ACC112 (cell line): Measurements from ENCODE around the gene MTG2.

Experiments
- H2AFZ ChIP-seq: fragments of 200-600 bp; sonication (generic); one replicate; pipeline ENCODE4 v1.6.0; 2017; ENCODE audit warnings: antibody characterized with exemption, low read length; ENCODE audit not compliant: unreplicated experiment
- H3K27ac ChIP-seq: fragments of 200-600 bp; sonication (generic); 2 replicates; pipeline ENCODE4 v1.5.1; 2014; ENCODE audit warnings: low read depth, mild to moderate bottlenecking, antibody characterized with exemption, low read length, moderate library complexity
- H3K27me3 ChIP-seq: fragments of 200-600 bp; sonication (generic); 2 replicates; pipeline ENCODE4 v1.6.1; 2014; ENCODE audit warnings: mild to moderate bottlenecking, antibody characterized with exemption, low read length, moderate library complexity, mixed read lengths; ENCODE audit not compliant: insufficient read depth
- H3K36me3 ChIP-seq: fragments of 200-600 bp; sonication (generic); 2 replicates; pipeline ENCODE4 v1.6.1; 2016; ENCODE audit warnings: mild to moderate bottlenecking, antibody characterized with exemption, low read length, moderate library complexity, mixed read lengths; ENCODE audit not compliant: insufficient read depth
- H3K4me1 ChIP-seq: fragments of 200-600 bp; sonication (generic); one replicate; pipeline ENCODE4 v1.6.1; 2016; ENCODE audit warnings: low read length, mixed read lengths; ENCODE audit not compliant: insufficient read depth, unreplicated experiment, control insufficient read depth
- H3K4me3 ChIP-seq: fragments of 200-600 bp; sonication (generic); 2 replicates; pipeline ENCODE4 v1.5.1; 2014; ENCODE audit warnings: mild to moderate bottlenecking, low read depth, low read length
- H3K79me2 ChIP-seq: fragments of 200-600 bp; sonication (generic); one replicate; pipeline ENCODE4 v1.6.0; 2016; ENCODE audit warnings: low read length; ENCODE audit not compliant: control insufficient read depth, unreplicated experiment, insufficient read depth

The MTG2 gene

DNA sequence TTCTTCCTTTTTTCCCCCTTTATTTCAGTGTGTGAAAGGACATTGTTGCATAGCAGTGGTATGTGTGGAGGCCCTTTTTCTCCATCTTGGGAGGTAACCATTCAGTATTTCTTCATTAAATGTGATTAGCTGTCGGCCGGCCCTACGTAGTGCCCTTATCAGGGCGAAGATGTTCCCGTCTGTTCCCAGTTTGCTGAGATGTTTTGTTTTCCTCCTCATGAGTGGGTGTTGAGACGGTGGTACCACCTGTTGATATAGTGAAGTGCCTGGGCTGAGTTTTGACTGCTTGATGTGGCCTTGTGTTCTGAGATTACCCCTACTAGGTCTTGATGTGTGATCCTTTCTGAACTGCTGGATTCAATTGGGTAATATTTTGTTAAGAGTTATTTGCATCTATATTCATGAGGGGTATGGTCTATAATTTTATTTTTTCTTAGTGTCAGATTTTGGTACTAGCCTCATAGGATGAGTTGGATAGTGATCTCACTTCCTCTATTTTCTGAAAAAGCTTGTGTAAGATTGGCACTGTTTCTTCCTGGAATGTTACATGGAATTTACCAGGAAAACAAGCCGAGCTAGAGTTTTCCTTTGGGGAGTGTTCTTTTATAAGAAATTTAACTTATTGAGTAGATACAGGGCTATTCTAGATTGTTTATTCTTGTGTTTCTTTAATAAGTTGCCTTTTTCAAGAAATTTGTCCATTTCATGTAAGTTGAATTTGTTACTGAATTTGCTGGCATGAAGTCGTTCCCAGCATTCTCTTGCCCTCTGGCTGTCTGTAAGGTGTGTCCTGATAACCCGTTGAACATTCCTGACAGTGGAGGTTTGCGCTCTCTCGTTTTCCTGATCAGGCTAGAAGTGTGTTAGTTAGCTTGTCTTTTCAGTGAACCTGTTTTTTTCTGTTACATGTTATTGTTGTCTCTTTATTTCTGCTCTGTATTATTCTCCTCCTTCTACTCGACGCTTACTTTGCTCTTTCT is 4.3 kb downstream of the MTG2 start:
- H3K27ac ChIP-seq, result peak overlapping the region; percentile 11
- H3K27me3 ChIP-seq, result no peaks in the 10 kb centered on the region
- no peaks in the 10 kb centered on the region for H3K36me3 ChIP-seq
- H2AFZ ChIP-seq, result no peak overlapping the region
- H3K4me3 ChIP-seq, result no peak overlapping the region
- H3K79me2 ChIP-seq, result peaks cover 76% of the 10 kb centered on the region
- H3K4me1 ChIP-seq, result peaks cover 10% of the 10 kb centered on the region

- Histone ChIP-seq H3K27me3 (no peaks in the 10 kb centered on the region), H3K27ac (no peak overlapping the region), H3K4me3 (no peak overlapping the region), H3K79me2 (peaks cover 56% of the 10 kb centered on the region), H2AFZ (no peak overlapping the region), H3K36me3 (no peaks in the 10 kb centered on the region; the same call in 1 of the 2 replicates), H3K4me1 (peaks cover 10% of the 10 kb centered on the region)
Measured at GRCh38 chr20:62190639-62191411, 8.0 kb downstream of the MTG2 start.

GRCh38 chr20:62191781-62192559 is 9.1 kb downstream of the MTG2 start:
- H3K79me2 ChIP-seq, result peaks cover 46% of the 10 kb centered on the region
- H3K27ac ChIP-seq, result no peak overlapping the region
- H3K36me3 ChIP-seq, result no peaks in the 10 kb centered on the region; the same call in 1 of the 2 replicates
- no peak overlapping the region for H3K4me3 ChIP-seq
- H3K27me3 ChIP-seq, result no peaks in the 10 kb centered on the region
- no peak overlapping the region for H2AFZ ChIP-seq
- peaks cover 7% of the 10 kb centered on the region for H3K4me1 ChIP-seq

DNA sequence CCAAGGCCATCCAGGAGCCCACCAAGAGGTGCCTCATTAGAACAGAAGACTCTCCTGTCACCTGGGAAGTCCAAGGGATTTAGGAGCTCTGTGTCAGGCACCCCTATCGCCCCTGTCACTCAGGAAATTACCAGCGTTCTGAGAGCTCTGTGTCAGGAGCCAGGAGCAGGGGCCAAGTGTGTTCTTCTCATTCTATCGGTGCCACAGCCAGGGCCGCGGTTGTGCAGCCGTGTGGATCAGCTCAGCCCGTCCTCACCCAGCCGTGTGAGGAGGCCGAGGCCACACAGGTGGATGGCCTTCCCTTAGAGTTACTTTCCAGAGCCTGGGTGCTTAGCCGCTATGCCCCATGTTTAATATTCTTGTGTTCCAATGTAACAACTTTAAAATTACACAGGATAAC is 9.8 kb downstream of the MTG2 start:
- peaks cover 40% of the 10 kb centered on the region for H3K79me2 ChIP-seq
- no peaks in the 10 kb centered on the region; the same call in 1 of the 2 replicates for H3K36me3 ChIP-seq
- H3K27ac ChIP-seq, result no peak overlapping the region
- peaks cover under 1% of the 10 kb centered on the region for H3K4me1 ChIP-seq
- H3K27me3 ChIP-seq, result no peaks in the 10 kb centered on the region
- no peak overlapping the region for H2AFZ ChIP-seq
- H3K4me3 ChIP-seq, result no peak overlapping the region

- Histone ChIP-seq H3K27ac (no peak overlapping the region), H3K4me3 (no peak overlapping the region), H3K79me2 (peaks cover 34% of the 10 kb centered on the region), H3K27me3 (no peaks in the 10 kb centered on the region), H2AFZ (no peak overlapping the region), H3K36me3 (peaks cover 5% of the 10 kb centered on the region; the same call in 1 of the 2 replicates), H3K4me1 (no peaks in the 10 kb centered on the region)
Measured at GRCh38 chr20:62193079-62194025, 10.5 kb downstream of the MTG2 start.

DNA sequence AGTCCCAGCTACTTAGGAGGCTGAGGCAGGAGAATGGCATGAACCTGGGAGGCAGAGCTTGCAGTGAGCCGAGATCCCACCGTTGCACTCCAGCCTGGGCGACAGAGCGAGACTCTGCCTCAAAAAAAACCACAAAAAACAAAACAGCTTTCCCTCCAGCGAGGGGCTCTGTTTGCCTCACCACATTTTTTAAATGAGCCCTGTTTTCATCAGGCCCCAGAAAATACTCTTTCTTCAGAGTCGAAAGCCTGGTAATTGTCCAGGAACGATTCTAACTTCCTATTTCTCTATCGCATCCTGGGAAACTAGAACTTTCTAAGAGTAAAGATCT is 12.2 kb downstream of the MTG2 start:
- Histone ChIP-seq H3K4me3 (no peak overlapping the region), H3K27ac (no peak overlapping the region), H3K36me3 (peaks cover 9% of the 10 kb centered on the region; the same call in 1 of the 2 replicates), H2AFZ (no peak overlapping the region), H3K79me2 (peaks cover 22% of the 10 kb centered on the region), H3K27me3 (no peaks in the 10 kb centered on the region), H3K4me1 (no peaks in the 10 kb centered on the region)

- H3K36me3 ChIP-seq, result peaks cover 15% of the 10 kb centered on the region; the same call in 1 of the 2 replicates
Measured at GRCh38 chr20:62195736-62196135, 12.9 kb downstream of the MTG2 start.

DNA sequence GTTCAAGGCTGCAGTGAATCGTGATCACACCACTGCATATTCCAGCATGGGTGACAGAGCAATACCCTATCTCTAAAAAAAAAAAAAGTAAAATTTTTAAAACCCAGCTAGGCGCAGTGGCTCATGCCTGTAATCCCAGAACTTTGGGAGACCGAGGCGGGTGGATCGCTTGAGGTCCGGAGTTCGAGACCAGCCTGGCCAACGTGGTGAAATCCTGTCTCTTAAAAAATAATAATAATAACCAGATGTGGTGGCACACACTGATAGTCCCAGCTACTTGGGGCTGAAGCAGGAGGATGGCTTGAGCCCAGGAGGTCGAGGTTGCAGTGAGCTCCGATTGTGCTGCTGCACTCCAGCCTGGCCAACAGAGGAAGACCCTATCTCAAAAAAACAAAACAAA is 13.5 kb downstream of the MTG2 start:
- no peak overlapping the region for H3K4me3 ChIP-seq

More at GRCh38 chr20:62195736-62196135, 12.9 kb downstream of the MTG2 start:
- Histone ChIP-seq H3K4me1 (no peaks in the 10 kb centered on the region), H3K27me3 (no peaks in the 10 kb centered on the region), H3K4me3 (no peak overlapping the region), H3K27ac (no peak overlapping the region), H2AFZ (no peak overlapping the region), H3K79me2 (peaks cover 17% of the 10 kb centered on the region)

DNA sequence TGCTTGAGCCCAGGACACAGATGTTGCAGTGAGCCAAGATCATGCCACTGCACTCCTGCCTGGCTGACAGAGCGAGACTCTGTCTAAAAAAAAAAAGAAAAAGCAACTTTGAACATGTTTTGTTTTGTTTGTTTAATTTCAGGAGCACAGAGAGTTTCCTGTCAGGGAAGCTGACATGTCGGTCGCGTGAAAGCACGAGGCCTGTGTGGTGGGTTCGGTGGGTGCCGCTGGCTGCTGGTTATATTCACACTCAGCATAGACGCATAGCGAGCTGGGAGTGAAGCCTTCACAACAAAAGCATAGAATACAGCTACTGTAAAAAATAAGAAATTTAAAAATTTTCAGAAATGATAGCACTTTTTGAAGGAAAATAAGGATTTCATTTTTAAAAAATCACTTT is 14.5 kb downstream of the MTG2 start:
- H3K36me3 ChIP-seq, result peaks cover 19% of the 10 kb centered on the region; the same call in 1 of the 2 replicates
- H2AFZ ChIP-seq, result no peak overlapping the region
- peaks cover 3% of the 10 kb centered on the region for H3K79me2 ChIP-seq
- no peak overlapping the region for H3K4me3 ChIP-seq
- H3K27me3 ChIP-seq, result no peaks in the 10 kb centered on the region
- no peak overlapping the region for H3K27ac ChIP-seq
- H3K4me1 ChIP-seq, result peaks cover 7% of the 10 kb centered on the region

More for the DNA sequence above, 13.5 kb downstream of the MTG2 start:
- peaks cover 19% of the 10 kb centered on the region; the same call in 1 of the 2 replicates for H3K36me3 ChIP-seq
- H3K27ac ChIP-seq, result no peak overlapping the region
- no peaks in the 10 kb centered on the region for H3K4me1 ChIP-seq
- H3K27me3 ChIP-seq, result no peaks in the 10 kb centered on the region
- no peak overlapping the region for H2AFZ ChIP-seq
- peaks cover 13% of the 10 kb centered on the region for H3K79me2 ChIP-seq
